GM21526 (cell line): ENCODE data around the gene NAXD.
A peak's percentile ranks its signal among the peaks of the same experiment; 100 is the strongest.
"Not testable (repeated sequence)": the region's sequence is repeated elsewhere in the genome, so short reads cannot be mapped to it uniquely, and the experiment has no call there.

Experiments used
- ATAC-seq: cut with Tn5 transposase; IDR thresholded peaks from one replicate; pipeline ENCODE4 v1.9.1; 2021; ENCODE audit warnings: moderate library complexity; ENCODE audit not compliant: unreplicated experiment, low FRiP score

NAXD gene

DNA sequence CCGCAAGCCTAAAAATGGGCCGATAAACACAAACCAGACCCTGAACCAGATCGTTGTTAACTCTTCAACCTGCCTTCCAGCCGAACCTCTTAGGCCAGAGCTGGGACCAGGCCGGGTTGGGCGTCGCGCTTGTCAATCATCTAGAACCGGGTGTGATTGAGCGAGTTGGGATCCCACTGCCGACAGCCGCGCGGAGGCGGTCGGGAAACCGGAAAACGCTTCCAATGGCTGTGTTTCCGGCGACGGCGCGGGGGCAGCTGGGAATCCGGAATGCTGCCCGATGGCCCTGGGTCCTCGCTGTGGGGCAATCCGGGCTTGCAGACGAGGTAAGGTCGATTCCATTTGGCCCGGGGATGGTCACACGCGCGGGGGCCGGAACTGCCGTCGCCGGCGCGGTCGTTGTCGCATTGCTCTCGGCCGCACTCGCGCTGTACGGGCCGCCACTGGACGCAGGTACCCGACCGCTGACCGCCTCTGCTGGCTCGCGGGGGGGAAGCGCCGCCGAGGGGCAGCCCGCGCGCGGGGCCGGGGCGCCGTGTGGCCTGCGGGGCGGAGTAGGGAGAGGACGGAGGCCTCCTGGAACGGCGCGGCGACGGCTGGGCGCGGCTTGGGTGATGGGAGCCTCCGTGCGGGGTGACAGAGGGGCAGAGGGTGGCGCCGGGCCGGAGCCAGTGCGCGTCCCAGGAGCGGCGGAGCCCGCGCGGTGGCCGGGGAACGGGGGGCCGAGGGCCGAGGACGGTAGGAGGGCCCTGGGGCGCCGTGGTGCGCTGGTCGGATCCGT, at the start of gene NAXD:
NAXD (plus strand) TSS at position 224 of the 781 bp plus-strand sequence; CDS start at position 281, 57 bp downstream.
- peak; percentile 67 for ATAC-seq

DNA sequence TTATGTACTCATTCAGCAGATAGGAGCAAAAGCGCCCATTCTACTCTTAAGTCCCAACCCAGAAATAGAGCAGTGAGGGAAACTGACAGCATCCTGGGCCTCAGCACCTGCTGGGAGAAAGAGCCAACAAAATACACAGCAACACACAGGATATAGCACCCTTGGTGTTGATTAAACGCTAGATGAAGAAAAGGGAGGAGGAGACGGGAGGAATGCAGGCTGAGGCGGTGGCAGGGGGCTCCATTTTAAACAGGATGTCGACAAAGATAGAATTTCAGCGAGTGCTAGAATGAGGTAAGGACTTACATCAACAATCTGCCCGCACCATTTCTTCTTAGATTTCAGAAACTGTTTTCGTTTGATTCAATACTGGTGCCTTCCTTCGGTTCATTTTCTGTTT, 49.2 kb upstream of the NAXD start:
- no peak for ATAC-seq

DNA sequence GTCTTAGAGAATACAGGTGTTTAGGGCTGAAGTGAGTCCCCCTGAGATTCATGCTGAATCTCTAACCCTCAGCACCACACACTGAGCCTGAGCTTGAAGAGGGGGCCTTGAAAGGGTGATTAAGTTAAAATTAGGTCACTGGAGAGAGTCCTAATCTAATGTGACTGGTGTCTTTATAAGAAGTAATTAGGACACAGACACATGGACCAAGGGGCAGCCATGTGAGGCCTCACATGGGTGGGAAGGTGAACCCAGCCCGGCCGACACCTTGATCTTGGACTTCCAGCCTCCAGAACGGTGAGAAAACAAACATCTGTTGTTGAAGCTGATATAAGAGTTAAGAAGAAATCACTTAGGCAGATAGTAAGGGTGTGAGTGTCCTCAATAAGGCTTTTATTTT, 46.7 kb upstream of the NAXD start:
- ATAC-seq, result no peak

DNA sequence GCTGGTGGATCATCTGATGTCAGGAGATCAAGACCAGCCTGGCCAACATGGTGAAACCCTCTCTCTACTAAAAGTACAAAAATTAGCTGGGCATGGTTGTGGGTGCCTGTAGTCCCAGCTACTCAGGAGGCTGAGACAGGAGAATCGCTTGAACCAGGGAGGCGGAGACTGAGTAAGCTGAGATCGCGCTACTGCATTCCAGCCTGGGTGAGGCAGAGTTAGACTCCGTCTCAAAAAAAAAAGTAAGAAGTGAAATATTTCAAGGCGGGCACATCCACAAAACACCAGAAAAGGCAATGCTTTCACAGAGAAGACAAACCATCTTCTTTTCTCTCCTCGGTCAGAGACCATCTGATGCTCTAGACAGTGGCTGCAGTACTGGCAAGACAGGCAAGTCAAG, 45.4 kb upstream of the NAXD start:
- ATAC-seq, result not testable (repeated sequence)

DNA sequence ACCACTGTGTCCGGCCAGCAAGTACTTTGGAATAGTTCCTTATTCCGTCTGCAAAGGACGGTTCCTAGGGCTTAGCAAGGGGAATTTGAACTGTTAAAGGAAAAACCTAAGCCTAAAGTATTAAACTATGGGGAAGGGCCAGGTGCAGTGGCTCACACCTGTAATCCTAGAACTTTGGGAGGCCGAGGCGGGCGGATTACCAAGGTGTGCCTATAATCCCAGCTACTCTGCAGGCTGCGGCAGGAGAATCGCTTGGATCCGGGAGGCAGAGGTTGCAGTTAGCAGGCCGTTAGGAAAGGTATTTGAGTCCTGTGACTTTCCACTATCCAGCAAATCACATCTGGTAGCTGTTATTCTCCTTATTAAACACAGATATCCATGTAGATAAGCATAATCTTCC, 44.5 kb upstream of the NAXD start:
- no peak for ATAC-seq

DNA sequence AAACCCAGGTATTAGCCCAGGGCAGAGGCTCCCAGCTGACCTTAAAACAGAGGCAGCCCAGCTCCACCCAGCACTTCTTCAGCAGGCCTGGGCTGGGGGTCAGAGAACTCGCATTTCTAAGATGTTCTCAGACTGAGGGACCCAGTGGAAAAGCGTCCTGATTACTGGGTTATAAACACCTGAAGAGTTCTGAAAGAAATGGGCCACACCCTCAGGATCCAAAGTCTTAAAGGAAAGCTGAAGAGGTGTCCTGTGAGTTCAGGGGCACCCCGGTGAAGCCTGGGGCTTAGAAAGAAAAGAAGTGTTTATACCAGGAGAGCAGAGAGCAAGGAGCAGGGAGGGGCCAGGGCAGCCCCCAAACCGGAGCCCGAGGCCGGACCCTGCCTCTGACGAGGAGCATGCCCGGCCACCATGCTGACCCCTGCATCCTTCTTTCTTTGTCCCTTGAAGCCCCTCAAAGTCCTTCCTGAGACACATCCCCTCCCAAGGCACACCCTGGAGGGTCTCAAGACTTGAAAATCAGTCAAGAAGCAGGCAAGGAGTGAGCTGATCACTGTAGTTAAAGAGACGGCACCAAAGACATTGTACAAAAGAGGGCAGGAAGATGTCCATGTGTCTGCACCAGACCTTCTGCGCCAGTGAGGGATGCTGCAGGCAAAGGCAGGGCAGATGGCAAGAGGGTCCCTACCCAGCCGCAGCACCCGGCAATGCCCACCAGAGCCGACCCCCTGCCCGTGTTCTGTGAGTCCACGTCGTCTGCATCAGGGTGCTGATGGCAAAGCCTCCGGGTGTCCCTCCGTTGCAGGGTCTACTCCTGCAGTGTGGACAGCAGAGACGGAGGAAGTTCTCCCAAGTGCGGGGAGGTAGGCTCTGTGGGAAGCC, 43.2 kb upstream of the NAXD start:
- no peak for ATAC-seq

DNA sequence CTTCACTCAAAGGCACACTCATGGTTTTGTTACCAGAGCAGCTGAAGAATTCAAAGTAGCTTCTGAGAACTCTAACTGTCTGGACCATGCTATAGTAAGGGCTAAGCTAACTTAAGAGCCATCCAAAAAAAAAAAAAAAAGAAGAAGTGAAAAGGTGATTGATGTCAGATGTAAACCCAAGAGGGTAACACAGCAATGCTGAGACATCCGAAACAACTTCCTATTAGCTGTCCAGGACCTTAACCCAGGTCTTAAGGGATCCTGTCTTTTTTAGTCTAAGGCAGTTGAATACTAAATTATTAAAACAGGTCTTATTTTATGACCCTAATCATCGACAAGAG, 42.6 kb upstream of the NAXD start:
- ATAC-seq, result no peak

DNA sequence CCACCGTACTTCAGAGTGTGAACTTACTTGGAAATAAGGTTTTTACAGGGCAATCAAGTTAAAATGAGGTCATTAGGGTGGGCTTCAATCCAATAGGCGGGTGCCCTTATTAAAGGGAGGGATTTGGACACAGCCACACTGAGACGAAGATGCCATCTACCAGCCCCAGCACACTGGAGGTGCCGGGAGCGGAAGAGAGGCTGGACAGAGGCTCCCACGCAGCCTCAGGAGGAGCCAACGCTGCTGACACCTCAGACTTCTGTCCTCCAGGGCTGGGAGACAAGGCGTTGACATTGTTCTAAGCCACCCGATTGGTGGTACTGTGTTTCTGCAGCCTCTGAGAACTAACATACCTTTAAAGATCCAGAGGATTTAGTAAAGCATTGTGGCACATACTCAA, 41.2 kb upstream of the NAXD start:
- no peak for ATAC-seq

DNA sequence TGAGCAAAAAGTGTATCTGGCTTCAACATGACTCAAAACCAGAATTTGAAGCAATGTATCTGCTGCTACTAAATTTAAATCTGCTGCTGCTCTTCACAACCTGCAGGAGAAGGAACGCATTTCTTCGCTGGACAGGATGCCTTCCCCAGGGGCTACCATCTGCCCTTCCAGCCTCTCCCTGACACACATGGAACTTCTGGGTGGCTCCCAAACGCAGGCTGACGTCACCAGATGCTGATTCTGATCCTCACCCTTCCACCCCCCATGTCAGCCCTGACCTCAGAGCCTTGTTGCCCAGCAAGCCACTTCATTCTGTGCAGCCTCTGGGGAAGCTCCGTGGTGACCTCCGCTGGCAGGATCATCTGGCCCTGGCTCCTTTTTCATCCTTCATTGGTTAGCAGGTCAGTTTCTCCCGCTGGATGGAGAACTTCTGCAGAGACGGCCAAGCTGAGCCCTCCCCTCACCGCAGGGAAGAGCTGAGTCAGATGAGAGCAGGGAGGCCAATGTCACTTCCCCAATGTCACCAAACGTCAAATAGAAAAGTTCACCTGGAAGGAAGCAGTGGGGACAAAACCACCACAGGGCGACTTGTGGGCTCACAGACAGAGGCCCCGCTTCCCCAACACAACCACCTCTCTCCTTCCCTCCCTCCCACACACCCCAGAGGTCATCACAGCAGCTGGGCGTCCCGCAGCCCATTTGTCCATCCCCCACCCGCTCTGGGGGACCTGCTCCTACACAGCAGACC, 39.8 kb upstream of the NAXD start:
- ATAC-seq, result peak; percentile 77

DNA sequence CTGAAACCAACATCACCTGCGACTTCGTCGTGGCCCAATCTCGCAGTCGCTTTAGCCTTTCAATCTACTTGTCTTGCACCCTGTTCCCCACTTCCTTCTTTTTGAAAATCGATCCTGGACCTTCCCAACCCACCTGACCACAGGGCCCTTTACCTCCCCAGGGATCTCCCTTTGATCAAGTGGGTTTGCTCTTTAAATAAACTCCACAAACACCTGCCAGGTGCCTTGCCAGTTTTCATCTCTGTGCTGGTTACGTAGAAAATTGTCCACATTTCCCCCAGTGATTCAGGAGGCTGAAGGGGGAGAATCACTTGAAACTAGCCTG, 39.3 kb upstream of the NAXD start:
- no peak for ATAC-seq

DNA sequence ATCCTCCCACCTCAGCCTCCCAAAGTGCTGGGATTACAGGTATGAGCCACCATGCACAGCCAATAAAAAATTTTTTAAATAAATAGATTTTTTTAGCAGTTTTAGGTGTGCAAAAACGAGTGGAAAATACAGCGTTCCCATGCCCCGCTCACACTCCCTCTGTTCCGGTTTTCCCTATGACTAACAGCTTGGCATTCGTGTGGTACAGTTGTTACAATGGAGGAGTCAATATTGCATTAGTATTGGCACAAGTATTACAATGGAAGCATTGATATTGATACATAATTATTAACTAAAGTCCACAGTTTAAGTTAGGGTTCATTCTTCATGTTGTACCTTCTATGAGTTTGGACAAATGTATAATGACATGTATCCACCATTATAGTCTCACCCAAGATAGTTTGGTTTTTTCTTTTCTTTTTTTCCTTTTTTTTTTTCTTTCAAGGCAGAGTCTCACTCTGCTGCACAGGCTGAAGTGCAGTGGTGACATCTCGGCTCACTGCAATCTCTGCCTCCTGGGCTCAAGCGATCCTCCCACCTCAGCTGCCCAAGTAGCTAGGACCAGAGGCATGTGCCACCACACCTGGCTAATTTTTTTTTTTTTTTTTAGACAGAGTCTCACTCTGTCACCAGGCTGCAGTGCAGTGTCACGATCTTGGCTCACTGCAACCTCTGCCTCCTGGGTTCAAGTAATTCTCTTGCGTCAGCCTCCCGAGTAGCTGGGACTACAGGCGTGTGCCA, 38.4 kb upstream of the NAXD start:
- ATAC-seq, result no peak

DNA sequence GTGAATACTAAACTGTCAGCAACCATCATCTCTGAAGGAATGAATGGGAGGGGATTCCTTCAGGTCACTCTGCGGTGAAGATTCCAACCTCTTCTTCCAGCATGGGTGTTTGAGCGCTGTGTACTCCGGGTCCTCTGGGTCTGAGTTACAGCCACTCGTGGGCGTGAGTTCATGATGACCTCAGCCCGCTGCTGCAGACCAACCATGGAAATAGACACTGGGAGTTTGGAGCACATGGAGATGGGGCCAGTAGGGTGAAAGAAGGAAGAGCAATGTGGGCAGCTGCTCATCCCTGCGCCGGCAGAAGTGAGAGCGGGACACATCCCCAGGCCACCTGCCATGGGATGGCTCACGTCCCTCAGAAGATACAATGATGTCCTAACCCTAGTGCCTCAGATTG, 37.0 kb upstream of the NAXD start:
- no peak for ATAC-seq

DNA sequence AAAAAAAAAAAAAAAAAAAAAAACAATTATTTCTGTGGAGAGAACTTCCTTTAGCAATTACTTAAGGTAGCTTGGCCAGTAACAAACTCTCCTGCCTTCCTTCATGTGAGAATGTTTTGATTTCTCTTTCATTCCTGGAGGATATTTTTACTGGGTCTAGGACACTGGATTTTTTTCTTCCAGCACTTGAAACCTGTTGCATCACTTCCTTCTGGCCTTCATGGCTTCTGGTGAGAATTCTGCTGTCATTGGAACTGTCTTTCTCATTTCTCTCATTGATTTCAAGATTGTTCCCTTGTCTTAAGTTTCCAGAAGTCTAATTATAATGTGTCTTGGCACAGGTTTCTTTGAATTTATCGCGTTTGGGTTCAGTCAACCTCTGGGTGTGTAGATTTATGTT, 34.5 kb upstream of the NAXD start:
- no peak for ATAC-seq

DNA sequence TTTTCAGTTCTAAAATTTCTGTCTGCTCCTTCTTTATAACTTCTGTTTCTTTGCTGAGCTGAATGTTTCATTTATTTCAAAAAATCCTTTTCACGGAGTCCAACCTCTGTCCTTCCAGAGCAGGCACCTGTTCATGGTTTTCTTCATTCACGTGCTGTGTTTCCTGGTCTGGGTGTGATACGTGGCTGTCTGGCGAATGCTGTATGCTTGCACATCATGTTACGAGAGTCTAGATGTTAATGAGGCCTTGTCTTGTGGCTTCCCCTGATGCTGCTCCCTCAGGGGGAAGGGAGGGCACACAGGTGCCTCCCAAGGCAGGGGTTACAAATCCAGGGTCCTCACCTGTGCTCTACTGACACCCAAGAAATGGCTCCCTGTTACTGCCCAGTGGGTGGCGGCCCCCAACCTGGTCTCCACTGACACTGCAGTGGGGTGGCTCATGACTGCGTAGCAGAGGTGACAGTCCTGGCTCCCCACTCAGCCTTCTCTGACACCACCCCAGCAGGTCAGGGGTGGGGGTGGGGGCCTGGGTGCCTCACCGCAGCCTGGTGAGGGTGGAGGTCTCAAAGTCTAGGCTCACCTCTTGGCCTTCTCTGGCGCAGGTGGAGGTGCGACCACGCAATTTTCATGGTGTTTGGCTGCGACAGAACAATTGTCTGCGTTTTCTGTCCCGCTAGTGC, 33.7 kb upstream of the NAXD start:
- no peak for ATAC-seq

DNA sequence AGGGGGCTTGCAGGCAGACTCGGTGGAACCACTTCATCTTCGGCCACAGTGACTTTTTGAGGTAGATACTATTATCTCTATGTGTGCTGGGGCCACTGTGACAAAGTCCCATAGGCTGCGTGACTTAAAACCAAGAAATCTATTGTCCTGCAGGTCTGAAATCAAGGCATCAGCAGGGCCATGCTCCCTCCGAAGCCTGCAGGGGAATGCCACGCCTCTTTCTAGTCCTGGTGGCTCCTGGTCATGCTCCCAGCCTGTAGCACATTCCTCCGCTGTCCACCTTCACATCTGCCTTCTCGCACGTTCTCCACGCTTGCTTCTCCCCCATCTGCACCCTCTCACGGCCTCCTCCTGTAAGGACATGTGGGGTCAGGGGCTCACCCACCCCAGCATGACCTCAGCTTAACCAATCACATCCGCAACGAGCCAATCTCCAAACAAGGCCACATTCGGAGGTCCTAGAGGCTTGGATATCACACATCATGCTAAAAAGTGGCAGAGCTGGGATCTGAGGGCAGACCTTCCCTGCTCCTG, 32.9 kb upstream of the NAXD start:
- no peak for ATAC-seq

DNA sequence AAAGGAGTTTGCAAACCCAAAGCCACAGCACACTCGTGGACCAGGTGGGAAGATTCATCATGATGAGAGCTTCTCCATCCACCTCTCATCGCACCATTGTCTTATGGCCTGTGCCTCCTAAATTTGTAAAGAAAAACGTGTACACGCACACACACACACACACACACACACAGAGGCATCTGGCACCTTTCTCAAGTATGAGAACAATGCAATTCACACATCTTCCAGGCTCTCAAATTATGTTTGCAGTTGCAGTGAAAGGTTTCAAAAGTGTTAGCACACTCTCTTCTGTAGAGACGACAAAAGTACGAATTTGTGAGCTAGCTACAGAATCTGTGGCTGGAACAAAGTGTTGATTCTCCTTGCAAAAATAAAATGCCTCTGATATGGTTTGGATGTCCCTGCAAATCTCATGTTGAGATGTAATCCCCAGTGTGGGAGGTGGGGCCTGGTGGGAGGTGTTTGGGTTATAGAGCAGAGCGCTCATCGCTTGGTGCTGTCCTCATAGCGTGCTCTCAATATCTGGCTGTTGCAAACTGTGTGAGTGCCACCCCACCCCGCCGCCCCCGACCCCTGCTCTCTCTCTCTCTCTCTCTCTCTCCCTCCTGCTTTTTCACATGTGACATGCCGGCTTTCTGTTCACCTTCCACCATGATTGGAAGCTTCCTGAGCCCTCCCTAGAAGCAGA, 32.0 kb upstream of the NAXD start:
- no peak for ATAC-seq

DNA sequence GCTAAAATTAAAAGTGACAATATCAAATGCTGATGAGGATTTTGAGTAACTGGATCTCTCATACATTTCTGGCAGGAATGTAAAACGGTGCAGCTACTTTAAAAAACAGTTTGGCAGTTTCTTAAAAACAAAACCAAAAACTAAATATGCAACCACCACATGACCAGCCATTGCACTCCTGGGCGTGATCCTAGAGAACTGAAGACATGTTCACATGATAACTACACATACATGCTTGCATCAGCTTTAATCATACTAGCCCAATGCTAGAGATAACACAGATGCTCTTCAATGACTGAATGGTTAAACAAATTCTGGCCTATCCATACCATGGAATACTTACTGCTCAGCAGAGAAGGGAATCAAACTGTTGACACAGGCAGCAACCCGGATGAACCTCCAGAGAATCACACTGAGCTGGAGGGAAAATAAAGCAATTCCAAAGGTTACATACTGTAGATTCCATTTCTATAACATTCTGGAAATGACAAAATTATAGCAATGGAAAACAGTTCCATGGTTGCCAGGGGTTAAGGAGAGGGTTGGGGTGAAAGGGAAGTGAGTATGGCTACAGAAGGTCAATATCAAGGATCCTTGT, 25.5 kb upstream of the NAXD start:
- no peak for ATAC-seq

DNA sequence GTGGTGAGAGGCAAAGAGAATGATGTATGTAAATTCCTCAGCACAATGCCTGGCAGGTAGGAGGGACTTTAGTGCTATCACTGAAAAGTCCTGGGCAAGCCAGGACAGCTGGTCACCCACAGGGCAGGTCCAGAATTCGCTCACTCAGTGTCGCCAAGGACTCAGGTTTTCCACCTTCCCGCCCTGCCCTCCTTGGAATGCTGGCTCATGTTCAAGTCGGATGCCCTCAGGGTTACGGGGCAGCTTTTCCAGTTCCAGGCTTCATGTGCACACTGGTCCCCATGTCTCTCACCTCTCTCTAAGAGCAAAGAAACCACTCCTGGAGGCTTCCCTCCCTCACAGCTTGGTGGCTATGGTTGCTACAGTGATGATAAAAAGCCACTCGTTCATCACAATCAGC, 24.8 kb upstream of the NAXD start:
- no peak for ATAC-seq

DNA sequence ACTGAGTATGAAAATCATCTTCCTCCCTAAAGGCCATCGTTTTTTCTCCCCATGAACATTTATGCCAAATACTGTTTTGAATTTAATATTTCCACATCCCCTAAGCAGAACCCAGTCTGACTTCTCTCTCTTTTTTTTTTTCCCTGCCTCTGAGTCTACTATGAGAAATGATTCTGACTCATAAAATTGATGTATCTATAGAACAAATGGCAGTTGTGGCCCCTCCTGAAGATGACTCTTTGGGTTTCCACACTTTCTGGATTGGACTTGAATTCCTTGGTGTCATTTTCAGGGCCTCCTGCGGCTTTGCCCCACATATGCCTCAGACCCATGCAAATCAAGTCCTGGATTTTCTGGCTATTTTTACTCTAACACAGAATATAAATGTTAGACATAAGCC, 22.7 kb upstream of the NAXD start:
- no peak for ATAC-seq
